Gastrocnemius medialis (tissue), 4 donors: ENCODE measurements around the gene GRIK3. TPM values are rescaled to one million over a fixed set of nuclear protein-coding genes. Genes with fewer than 3 reads are reported as not detected.

Source experiments
- ATAC-seq, 2 donors: fragments of 150-250 bp; one replicate each; pipeline ENCODE4 v1.9.1; 2016
- DNase-seq, 2 donors: peaks; one replicate each; pipeline ENCODE4 v3.0.0-alpha.2; 2019
- H3K27ac ChIP-seq, 4 donors: fragments of 200-600 bp; sonication (generic); 1 replicate in 1 of 4; 2 replicates in 3 of 4; pipeline ENCODE4 v1.5.1; 2016 to 2018; ENCODE audit warnings: mild to moderate bottlenecking in 2 of 4, moderate library complexity in 1 of 4
- H3K27me3 ChIP-seq, 3 donors: fragments of 200-600 bp; sonication (generic) in 2 of 3; 1 replicate in 1 of 3; 2 replicates in 2 of 3; pipeline versions ENCODE4 v1.5.1 to v1.6.0; 2016 to 2019; ENCODE audit warnings: mild to moderate bottlenecking in 1 of 3, moderate library complexity in 1 of 3
- H3K36me3 ChIP-seq, 2 donors: fragments of 200-600 bp; sonication (generic) in 1 of 2; one replicate each; pipeline ENCODE4 v1.5.1; 2017 to 2018
- H3K4me1 ChIP-seq, 2 donors: fragments of 200-600 bp; sonication (generic) in 1 of 2; one replicate each; pipeline ENCODE4 v1.5.1; 2016 to 2017; ENCODE audit warnings: mild to moderate bottlenecking in 2 of 2
- H3K4me3 ChIP-seq, 4 donors: fragments of 200-600 bp; sonication (generic) in 3 of 4; 1 replicate in 1 of 4; 2 replicates in 3 of 4; pipeline ENCODE4 v1.5.1; 2016 to 2019; ENCODE audit warnings: mild to moderate bottlenecking in 2 of 4
- H3K9me3 ChIP-seq, 3 donors: fragments of 200-600 bp; sonication (generic) in 2 of 3; 1 replicate in 1 of 3; 2 replicates in 2 of 3; pipeline ENCODE4 v1.5.1; 2016 to 2019
- CTCF ChIP-seq, 5 experiments: fragments of 450-650 bp in 3 of 5; fragments of 200-600 bp in 2 of 5; sonication (generic) in 2 of 5; IDR thresholded peaks in 4 of 5; conservative IDR thresholded peaks in 1 of 5; 1 replicate in 4 of 5; 2 replicates in 1 of 5; pipeline ENCODE4 v1.5.1; 2016 to 2019; ENCODE audit warnings: antibody characterized with exemption in 5 of 5, mild to moderate bottlenecking in 3 of 5, moderate library complexity in 3 of 5
- POLR2A ChIP-seq, 2 donors: fragments of 450-650 bp; IDR thresholded peaks; one replicate each; pipeline ENCODE4 v1.6.1; 2017; ENCODE audit warnings: antibody characterized with exemption in 2 of 2, mild to moderate bottlenecking in 2 of 2, moderate library complexity in 2 of 2
- in situ Hi-C, 4 donors: fragments of 200-750 bp; cut with MboI; loops; one replicate each; pipeline versions ENCODE4 v1.15.0 to v1.8.0; 2017; ENCODE audit warnings: low sequenced_read_pairs in 4 of 4
- intact Hi-C: fragments of 100-400 bp; cut with DNase I; formaldehyde crosslinking; loops from one replicate; pipeline ENCODE4 v1.15.1; 2023; ENCODE audit warnings: low total_unique reads
- total RNA-seq, 4 donors: library from RNA; depleted of rRNA; stranded (reverse); fragments of >200 nt; gene quantifications; one replicate each; pipeline versions ENCODE4 v1.1.0 to v1.2.3, GENCODE V29; 2016

The GRIK3 gene
- total RNA-seq, 4 donors from 2014 or later, result 0.13 to 0.22 (median 0.13) TPM; not detected in 1

- no peak for DNase-seq
- H3K27me3 ChIP-seq, result peaks cover 11 to 28% (median 15%) of the 10 kb centered on the region in 3 donors
- no peaks in the 10 kb centered on the region for H3K36me3 ChIP-seq
- ATAC-seq, result no peak
- no peak overlapping the region for H3K27ac ChIP-seq
- H3K9me3 ChIP-seq, result no peaks in the 10 kb centered on the region
- intact Hi-C loops, result no loop called here
- in situ Hi-C loops, result no loop called here
- H3K4me1 ChIP-seq, result peaks cover 0 to under 1% of the 10 kb centered on the region in 2 donors
- no peak overlapping the region for H3K4me3 ChIP-seq
- TF ChIP-seq POLR2A (IDR thresholded peaks at IDR 0.05) (no peak), CTCF (IDR thresholded peaks at IDR 0.05 in 4 of 5, conservative IDR thresholded peaks at IDR 0.05 in 1 of 5) (no peak)
Observed at GRCh38 chr1:36934061-36934460, 100.3 kb downstream of the GRIK3 start.

- no peaks in the 10 kb centered on the region for H3K9me3 ChIP-seq
- no peak overlapping the region for H3K4me3 ChIP-seq
- H3K36me3 ChIP-seq, result no peaks in the 10 kb centered on the region
- intact Hi-C loops (no loop called here), in situ Hi-C loops (no loop called here)
- TF ChIP-seq CTCF (IDR thresholded peaks at IDR 0.05 in 4 of 5, conservative IDR thresholded peaks at IDR 0.05 in 1 of 5), result no peak
- TF ChIP-seq POLR2A (IDR thresholded peaks at IDR 0.05), result no peak
- H3K27ac ChIP-seq, result no peak overlapping the region
- no peaks in the 10 kb centered on the region for H3K27me3 ChIP-seq
- no peak for ATAC-seq
- no peaks in the 10 kb centered on the region for H3K4me1 ChIP-seq
- no peak for DNase-seq
Observed at GRCh38 chr1:36927826-36928225, 106.5 kb downstream of the GRIK3 start.

- H3K36me3 ChIP-seq, result no peaks in the 10 kb centered on the region
- peaks cover 0 to 14% (median 4%) of the 10 kb centered on the region in 3 donors for H3K27me3 ChIP-seq
- no peak for ATAC-seq
- H3K9me3 ChIP-seq, result no peaks in the 10 kb centered on the region
- no peaks in the 10 kb centered on the region for H3K4me1 ChIP-seq
- no peak for DNase-seq
- TF ChIP-seq POLR2A (IDR thresholded peaks at IDR 0.05) (no peak), CTCF (IDR thresholded peaks at IDR 0.05 in 4 of 5, conservative IDR thresholded peaks at IDR 0.05 in 1 of 5) (no peak)
- intact Hi-C loops (no loop called here), in situ Hi-C loops (no loop called here)
- H3K4me3 ChIP-seq, result no peak overlapping the region
- H3K27ac ChIP-seq, result no peak overlapping the region
Observed at GRCh38 chr1:36925251-36925650, 109.1 kb downstream of the GRIK3 start.

GRCh38 chr1:36924282-36924811 is 110.0 kb downstream of the GRIK3 start:
- H3K9me3 ChIP-seq, result no peaks in the 10 kb centered on the region
- intact Hi-C loops (no loop called here), in situ Hi-C loops (no loop called here)
- no peaks in the 10 kb centered on the region for H3K4me1 ChIP-seq
- no peak overlapping the region for H3K27ac ChIP-seq
- H3K36me3 ChIP-seq, result no peaks in the 10 kb centered on the region
- ATAC-seq (no peak), DNase-seq (no peak)
- no peak for TF ChIP-seq CTCF (IDR thresholded peaks at IDR 0.05 in 4 of 5, conservative IDR thresholded peaks at IDR 0.05 in 1 of 5)
- TF ChIP-seq POLR2A (IDR thresholded peaks at IDR 0.05), result no peak
- no peak overlapping the region for H3K4me3 ChIP-seq
- peaks cover 0 to 14% (median 4%) of the 10 kb centered on the region in 3 donors for H3K27me3 ChIP-seq
